Fibroblast of the aortic adventitia (primary cell): ENCODE results near the gene E2F8. TPM values are rescaled to one million over a fixed set of nuclear protein-coding genes. Genes with fewer than 3 reads are reported as not detected.
A peak's percentile ranks its signal among the peaks of the same experiment; 100 is the strongest.
"Not testable (repeated sequence)": the region's sequence is repeated elsewhere in the genome, so short reads cannot be mapped to it uniquely, and the experiment has no call there.

Experiments used
- DNase-seq: peaks from one replicate; pipeline ENCODE4 v3.0.0-alpha.2; 2010; ENCODE audit warnings: low read depth
- H3K4me3 ChIP-seq: 2 replicates; pipeline ENCODE4 v1.5.1; 2011; ENCODE audit warnings: low read depth, mild to moderate bottlenecking, control low read depth, low read length, moderate library complexity
- CTCF ChIP-seq: IDR thresholded peaks from 2 replicates; pipeline ENCODE4 v1.5.1; 2011; ENCODE audit warnings: mild to moderate bottlenecking, low read length, control low read depth, inconsistent platforms; ENCODE audit not compliant: insufficient read depth
- total RNA-seq: library from RNA; depleted of rRNA; stranded (reverse); fragments of >200 nt; gene quantifications from 2 replicates; pipeline ENCODE4 v1.2.3, GENCODE V29; 2012; ENCODE audit warnings: low replicate concordance

E2F8 gene
- total RNA-seq, 1 donor, result 4.4 TPM

GRCh38 chr11:19267567-19267966, 26.8 kb upstream of the E2F8 start:
- TF ChIP-seq CTCF, result no peak
- H3K4me3 ChIP-seq, result no peak overlapping the region
- no peak for DNase-seq

GRCh38 chr11:19263333-19263732, 22.6 kb upstream of the E2F8 start:
- DNase-seq, result no peak
- no peak for TF ChIP-seq CTCF
- H3K4me3 ChIP-seq, result no peak overlapping the region

- H3K4me3 ChIP-seq, result peak overlapping the region; percentile 9
- TF ChIP-seq CTCF, result peak; percentile 96
- DNase-seq, result peak; percentile 69
Measured at GRCh38 chr11:19259487-19260345, 19.0 kb upstream of the E2F8 start.

GRCh38 chr11:19258641-19259230, 18.0 kb upstream of the E2F8 start:
- H3K4me3 ChIP-seq, result no peak overlapping the region
- TF ChIP-seq CTCF, result no peak
- no peak for DNase-seq

- not testable (repeated sequence) for H3K4me3 ChIP-seq, DNase-seq
Measured at GRCh38 chr11:19254441-19254840, 13.7 kb upstream of the E2F8 start.

GRCh38 chr11:19253817-19254216, 13.1 kb upstream of the E2F8 start:
- no peak overlapping the region for H3K4me3 ChIP-seq
- TF ChIP-seq CTCF, result no peak
- DNase-seq, result no peak

- H3K4me3 ChIP-seq, result no peak overlapping the region
- DNase-seq, result no peak
Measured at GRCh38 chr11:19253153-19253745, 12.5 kb upstream of the E2F8 start.

More at GRCh38 chr11:19253153-19253745, 12.5 kb upstream of the E2F8 start:
- TF ChIP-seq CTCF, result no peak
